Aortic smooth muscle cell (primary cell): ENCODE results near the gene CREBRF. TPM values are rescaled to one million over a fixed set of nuclear protein-coding genes. Genes with fewer than 3 reads are reported as not detected.

Source experiments
- total RNA-seq: library from RNA; depleted of rRNA; stranded (reverse); fragments of >200 nt; gene quantifications from 2 replicates; pipeline ENCODE4 v1.2.3, GENCODE V29; 2014

CREBRF gene, protein sequence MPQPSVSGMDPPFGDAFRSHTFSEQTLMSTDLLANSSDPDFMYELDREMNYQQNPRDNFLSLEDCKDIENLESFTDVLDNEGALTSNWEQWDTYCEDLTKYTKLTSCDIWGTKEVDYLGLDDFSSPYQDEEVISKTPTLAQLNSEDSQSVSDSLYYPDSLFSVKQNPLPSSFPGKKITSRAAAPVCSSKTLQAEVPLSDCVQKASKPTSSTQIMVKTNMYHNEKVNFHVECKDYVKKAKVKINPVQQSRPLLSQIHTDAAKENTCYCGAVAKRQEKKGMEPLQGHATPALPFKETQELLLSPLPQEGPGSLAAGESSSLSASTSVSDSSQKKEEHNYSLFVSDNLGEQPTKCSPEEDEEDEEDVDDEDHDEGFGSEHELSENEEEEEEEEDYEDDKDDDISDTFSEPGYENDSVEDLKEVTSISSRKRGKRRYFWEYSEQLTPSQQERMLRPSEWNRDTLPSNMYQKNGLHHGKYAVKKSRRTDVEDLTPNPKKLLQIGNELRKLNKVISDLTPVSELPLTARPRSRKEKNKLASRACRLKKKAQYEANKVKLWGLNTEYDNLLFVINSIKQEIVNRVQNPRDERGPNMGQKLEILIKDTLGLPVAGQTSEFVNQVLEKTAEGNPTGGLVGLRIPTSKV
- total RNA-seq: 16.9 and 27.5 TPM in 2 replicates

DNA sequence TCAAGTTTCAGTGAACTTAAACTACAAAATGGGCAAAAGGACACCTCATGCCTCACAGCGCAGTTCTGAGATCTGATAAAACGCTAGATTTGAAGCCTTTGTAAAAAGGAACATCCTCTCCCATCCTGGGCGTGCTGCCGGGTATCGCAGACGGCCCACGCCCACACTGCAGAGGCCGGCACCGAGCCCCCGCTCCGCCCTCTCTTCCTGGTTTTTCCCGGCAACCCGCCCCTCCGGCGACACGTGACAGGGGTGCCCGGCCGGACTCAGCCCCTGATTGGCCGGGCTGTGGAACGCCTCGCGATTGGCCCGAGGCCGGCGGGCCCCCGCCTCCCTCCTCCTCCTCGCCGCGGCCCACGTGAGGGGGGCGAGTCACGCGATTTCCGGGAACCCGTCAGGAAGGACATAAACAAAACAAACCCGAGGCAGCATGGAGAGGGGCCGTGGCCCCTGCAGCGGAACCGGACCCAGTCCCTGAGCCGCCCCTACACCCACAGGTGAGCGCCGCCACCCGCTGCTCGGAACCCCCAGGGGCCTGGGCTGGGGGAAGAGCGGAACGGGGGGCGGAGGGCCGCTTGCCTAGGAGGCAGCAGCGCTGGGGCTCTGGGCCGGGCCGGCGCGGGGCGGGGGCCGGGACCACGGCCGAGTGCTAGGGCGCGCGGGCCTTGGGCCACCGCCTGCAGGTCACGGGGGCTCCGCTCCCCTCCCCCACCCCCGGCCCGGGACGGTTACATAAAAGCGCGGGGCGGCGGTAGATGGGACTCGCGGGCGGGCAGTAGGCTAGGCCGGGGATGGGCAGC lies at the start of gene CREBRF:
Gene CREBRF (plus strand): TSS at position 370 of the 800 bp plus-strand sequence. CDS start 24,424 bp downstream, outside the sequence.

DNA sequence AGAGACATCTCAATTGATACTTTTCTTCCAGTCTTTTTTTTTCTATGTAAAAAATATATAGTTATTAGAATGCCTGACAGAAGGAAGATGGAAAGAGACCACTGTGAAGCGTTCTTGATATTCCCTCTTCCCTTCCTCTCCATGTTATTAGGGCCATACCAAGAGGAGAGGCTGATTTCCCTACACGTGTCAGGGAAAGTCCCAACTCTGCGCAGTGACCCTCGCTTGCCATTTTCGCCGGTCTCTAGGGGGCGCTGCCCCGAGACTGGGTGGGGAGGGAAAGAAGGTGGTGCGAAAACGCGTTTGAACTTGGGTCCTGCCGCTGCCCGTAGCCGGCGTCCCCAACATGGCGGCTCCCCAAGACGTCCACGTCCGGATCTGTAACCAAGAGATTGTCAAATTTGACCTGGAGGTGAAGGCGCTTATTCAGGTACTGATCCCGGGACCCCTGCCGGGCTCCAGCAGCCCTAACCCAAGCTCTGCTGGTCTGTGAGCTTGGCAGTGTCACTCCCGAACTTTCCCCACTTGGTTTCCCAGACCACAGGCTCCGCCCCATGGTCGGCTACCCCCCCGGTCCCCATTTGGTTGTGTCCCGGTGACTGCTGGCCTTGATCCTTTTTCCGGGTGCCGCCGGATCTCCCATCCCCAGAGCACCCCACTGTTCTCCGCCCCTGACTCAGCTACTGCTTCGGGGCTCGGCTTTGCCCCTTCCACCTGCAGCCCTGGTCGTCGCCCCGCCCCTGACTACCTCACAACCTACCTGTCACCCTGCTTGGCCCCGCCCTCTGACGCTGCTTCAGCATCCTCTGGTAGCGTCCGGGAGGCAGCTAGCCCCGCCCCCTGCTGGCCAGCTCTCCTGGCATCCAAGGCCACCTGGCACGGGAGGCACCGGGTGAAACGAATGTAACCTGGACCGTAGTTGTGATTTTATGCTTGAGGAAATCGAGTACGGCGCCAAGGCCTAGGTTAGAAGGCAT lies 88.3 kb downstream of the CREBRF start, which contains the start of gene BNIP1:
Gene BNIP1 (plus strand): TSS at position 332 of the 977 bp plus-strand sequence. CDS start 15 bp downstream, at position 347.

Other genes with a start within 250 kb of the CREBRF start
- 124 and 172 TPM in 2 replicates for gene ERGIC1, start 222.1 kb upstream of the CREBRF start, total RNA-seq
- 59.1 and 66.5 TPM in 2 replicates for gene RPL26L1, start 96.9 kb upstream of the CREBRF start, total RNA-seq
- 318 and 333 TPM in 2 replicates for gene ATP6V0E1, start 72.6 kb upstream of the CREBRF start, total RNA-seq
- 17.1 and 17.4 TPM in 2 replicates for gene BNIP1, start 88.2 kb downstream of the CREBRF start, total RNA-seq
- gene NKX2-5, start 178.9 kb downstream of the CREBRF start, total RNA-seq: 0.12 and 0.13 TPM in 2 replicates